GM19193 (cell line): ENCODE data around the gene KIF5A.

Experiments used
- POLR2A ChIP-seq: IDR thresholded peaks from 4 replicates; pipeline ENCODE4 v1.6.1; 2011; ENCODE audit not compliant: insufficient read depth, insufficient read length; ENCODE audit errors: extremely low read depth

The KIF5A gene

DNA sequence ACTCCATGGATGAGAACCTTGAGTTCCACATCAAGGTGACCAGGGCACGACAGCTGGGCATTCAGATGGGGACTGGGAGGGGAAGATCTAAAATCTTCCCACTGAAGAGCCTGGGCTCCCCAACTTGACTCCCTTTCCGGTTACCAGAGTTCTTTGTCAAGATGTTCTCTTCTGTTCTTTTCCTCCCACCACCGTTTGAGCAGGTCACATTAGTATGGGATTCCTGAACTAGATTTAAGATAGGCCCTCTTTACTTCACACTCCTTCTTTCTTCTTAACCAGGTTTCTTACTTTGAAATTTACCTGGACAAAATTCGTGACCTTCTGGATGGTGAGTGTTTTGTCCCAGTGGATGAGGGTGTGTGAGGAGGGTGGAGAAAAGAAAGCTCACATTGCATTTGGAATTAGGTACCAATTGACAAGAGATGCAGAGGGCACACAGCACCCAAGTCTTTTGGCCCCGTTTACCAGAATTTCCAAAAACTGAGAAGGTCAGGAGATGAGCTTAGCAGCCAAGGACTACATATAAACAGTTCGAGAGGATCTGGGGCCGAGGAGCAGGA is 14.4 kb downstream of the KIF5A start:
- no peak for TF ChIP-seq POLR2A

DNA sequence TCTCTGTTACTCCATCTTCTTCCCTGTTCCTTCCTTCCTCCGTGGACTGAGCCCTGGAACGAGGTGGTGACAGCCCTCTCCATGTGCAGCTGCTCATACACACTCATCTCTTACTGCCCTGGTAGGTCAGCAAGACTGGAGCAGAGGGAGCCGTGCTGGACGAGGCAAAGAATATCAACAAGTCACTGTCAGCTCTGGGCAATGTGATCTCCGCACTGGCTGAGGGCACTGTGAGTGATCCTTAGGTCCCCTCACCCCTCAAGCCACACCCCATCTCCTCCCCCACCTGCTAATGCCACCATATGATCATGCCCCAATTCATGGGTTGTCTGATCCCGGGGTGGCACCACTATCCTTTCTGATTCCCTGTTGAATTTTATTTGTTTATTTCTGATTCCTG is 19.0 kb downstream of the KIF5A start:
- TF ChIP-seq POLR2A = no peak

DNA sequence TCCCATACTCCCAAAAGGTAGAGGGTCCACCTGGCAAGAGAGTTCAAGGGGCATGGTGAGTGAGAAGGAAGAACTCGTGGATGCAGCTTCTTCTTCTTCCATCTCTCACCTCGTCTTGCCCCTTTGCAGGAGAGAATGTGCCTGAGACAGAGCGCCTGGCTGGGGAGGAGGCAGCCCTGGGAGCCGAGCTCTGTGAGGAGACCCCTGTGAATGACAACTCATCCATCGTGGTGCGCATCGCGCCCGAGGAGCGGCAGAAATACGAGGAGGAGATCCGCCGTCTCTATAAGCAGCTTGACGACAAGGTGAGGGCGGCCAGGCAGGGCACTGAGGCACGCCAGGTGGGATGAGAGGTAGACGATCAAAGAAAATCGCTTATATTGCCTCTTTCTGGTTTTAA is 20.0 kb downstream of the KIF5A start:
- TF ChIP-seq POLR2A = no peak

DNA sequence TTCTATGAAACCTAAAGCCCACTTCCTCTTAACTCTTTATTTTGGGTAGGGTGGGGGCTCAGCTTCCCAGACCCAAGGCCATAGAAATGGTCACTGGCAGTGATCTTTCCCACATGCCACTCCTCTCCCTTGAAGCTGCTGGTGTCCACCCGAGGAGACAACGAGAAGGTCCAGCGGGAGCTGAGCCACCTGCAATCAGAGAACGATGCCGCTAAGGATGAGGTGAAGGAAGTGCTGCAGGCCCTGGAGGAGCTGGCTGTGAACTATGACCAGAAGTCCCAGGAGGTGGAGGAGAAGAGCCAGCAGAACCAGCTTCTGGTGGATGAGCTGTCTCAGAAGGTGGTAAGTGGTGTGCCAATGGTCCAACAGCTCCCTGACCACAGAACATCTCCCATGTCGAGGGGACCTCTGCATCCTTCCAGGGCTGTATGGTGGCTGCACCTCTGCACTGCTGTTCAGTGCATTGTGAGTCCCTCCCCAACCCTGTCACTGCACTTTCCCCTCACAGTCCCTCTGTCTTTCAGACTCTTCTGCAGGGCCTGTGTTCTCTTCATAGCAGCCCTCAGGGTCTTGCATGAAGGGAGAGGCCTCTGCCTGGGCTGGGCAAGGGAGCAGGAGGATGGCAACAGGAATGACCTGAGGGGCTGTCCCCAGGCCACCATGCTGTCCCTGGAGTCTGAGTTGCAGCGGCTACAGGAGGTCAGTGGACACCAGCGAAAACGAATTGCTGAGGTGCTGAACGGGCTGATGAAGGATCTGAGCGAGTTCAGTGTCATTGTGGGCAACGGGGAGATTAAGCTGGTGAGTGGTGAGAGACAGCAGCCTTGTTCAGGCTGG is 22.3 kb downstream of the KIF5A start:
- TF ChIP-seq POLR2A = no peak

DNA sequence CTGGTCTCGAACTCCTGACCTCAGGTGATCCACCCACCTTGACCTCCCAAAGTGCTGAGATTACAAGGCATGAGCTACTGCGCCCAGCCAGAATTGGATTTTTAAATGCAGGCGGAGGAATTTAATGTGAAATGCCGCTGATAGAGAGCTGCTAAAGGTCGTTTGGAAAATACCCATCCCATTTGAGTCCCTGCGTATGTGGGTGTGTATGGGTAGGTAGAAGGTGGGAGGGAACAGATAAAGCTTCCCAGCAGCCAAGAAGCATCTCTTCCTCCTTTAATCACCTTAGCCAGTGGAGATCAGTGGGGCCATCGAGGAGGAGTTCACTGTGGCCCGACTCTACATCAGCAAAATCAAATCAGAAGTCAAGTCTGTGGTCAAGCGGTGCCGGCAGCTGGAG is 25.0 kb downstream of the KIF5A start:
- no peak for TF ChIP-seq POLR2A

DNA sequence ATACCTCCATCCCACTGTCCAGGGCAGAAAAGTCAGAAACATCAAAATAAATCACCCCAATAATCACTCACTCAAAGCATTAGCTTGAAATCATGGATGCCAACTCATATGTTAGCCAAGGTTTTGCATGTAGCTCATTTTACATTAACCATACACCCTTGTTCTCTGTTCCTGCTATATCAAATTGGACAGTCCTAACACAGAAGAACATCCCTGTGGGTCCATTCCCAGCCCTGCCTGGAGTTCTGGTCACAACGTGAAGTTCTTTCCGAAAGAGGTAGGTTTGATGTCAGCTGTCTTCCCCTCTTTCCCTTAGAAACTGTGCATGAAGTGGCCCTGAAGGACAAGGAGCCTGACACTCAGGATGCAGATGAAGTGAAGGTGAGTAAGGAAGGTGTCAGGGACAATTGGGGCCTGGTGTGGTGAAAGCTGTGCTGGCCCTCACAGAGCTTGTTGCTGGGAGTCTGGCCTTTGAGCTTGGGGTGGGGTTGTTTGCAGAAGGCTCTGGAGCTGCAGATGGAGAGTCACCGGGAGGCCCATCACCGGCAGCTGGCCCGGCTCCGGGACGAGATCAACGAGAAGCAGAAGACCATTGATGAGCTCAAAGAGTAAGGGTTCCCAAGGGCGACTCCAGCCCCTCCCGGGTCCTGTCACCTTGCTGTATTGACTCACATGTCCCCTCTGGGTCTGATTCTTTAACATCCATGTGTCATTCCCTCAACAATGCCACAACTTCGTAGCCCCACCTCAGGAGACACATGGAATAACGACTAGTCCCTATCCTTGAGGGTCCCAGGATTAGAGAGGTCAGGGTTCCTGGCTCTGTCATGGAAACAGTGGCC is 26.1 kb downstream of the KIF5A start:
- TF ChIP-seq POLR2A = no peak

DNA sequence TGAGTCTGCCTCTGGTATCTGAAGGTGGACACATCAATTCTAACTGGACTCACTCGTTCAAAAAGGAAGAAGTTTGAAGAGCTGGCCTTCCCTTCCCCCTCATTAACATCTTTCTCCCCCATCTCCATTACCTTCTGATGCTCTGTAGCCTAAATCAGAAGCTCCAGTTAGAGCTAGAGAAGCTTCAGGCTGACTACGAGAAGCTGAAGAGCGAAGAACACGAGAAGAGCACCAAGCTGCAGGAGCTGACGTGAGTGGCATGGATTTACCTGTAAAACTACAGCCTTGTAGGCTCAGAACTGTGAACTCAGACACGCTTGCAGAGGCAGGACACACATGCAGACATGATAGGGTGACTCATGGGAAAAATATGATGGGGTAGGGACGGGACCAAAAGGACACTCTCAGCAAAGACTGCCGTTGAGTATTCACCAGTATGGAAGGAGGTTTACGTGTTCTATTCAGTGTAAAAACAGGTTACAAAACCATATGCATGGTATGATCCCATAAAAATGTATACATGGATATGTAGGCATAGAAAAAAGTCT is 26.8 kb downstream of the KIF5A start:
- no peak for TF ChIP-seq POLR2A

DNA sequence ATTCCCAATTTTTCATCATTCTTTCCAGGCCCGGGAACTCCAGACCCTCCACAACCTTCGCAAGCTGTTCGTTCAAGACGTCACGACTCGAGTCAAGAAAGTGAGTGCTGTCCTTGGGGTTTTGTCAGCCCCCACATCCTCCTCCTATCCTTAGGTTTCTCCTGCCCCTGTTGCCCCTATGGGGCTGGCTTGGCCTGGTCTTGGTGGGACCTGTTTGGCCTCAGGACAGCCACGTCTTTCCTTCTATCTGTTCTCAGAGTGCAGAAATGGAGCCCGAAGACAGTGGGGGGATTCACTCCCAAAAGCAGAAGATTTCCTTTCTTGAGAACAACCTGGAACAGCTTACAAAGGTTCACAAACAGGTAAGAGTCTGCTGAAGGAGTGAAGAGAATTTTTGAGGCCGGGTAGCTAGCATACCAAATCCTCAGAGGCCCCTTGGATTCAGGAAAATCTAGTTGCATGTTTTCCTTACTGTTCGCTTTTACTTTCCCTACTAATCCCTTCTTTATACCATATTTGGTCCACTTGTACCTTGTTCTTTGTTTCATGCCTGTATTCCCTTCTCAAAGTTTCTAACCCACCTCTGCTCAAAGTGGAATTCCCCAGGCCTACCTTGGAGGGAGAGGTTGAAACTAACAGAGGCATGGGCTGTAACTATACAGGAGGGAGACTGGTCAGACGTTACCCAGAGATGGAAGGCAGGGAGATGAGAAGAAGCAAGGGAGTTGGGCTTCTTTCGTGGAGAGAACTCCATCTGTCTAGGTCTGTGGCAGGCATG is 28.3 kb downstream of the KIF5A start:
- no peak for TF ChIP-seq POLR2A

DNA sequence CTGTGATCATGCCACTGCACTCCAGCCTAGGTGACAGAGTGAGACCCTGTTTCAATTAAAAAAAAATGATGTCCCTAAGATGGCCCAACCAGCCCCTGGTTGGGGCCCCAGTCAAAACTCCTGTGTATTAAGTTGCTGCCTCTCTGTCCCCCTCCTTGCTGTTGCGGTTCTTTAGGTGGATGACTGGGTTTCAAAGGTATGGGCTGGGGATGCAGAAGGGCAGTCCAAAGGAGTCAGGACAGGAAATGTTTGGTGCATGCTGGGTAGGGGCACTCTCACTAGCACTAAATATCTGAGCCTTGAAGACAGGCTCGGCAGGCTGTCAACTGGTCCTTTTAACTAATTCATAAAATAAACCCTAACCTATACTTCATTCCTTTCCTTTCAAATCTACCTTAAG is 29.2 kb downstream of the KIF5A start:
- TF ChIP-seq POLR2A = no peak

DNA sequence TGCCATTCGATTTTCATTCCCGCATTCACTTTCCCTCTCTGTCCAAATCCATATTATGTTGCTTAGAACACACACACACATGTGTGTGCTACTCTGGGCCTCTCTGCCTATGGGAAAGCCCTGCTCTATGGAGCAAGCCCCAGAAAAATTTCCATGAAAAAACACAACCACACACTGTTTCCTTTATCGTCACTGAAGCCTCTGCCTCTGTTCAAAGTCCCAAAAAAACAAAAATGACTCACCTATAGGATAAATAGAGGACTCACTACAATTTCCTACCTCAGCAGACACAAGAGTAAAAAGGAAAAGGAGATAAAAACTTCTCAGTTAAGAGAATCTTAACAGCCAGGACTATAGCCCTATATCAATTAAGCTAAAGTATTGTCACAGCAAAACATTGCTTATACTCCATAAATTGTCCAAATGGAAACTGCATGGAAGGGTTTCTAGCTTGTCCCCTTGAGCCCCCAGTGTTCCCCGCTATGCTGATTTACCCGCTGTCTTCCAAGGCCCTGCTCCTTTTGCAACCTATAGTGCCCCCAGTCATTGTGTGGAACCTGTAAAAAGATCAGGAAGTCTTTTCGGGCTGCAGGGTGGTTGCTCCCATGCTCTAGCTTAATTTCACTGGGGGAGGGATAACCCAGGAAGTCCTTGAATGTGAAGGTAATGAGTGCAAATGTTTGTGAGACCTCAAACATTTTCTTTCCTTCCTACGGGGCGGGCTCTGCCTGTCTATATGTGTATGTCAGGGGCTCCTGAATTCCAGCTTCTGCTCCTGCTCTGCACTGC is 30.0 kb downstream of the KIF5A start:
- no peak for TF ChIP-seq POLR2A

DNA sequence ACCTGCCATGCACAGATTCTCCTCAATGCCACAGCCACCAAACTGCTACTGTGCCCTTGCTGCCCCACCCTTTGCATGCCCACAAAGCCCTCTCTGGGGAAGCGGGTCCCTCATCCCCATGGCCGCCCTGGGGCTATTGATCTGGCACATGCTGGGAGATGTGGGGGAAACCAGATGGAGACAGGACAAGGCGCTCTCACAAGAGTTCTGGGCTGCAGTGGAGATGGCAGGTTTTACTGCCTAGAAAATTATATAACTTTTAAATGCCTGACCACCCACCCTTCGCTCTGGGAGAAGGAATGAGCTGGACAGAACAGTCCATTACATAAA is 30.6 kb downstream of the KIF5A start:
- no peak for TF ChIP-seq POLR2A

DNA sequence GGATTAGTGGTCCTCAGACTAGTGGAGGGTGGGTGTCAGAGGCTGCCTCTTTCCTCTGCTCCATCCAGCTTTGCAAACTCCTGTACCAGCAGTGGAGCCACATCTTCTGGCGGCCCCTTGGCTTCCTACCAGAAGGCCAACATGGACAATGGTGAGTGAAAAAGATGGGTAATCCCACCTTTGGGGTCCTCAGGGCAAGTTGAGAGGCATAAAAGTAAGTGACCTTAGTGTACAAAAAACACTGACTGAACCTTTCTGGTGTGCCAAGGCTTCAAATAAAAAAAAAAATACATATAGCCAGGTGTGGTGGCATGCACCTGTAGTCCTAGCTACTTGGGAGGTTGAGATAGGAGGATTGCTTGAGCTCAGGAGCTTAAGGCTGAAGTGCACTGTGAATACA is 32.0 kb downstream of the KIF5A start:
- no peak for TF ChIP-seq POLR2A

DNA sequence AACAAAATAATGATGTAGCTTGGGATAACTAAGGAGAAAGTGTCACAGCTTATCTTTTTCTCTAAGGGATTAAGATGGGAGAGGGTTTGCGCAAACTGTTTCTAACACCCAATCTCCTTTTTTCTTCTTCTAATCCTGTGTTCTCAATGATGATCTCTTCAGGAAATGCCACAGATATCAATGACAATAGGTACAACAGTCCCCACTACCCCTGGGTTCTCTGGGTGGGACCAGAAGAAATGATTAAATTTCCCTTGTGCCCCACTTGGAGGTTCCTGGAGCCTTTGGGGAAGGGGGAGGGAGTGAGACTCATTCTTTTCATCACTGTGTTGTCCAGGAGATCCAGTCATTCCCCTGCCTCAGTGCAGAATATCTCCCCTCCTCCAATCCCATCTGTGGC is 32.6 kb downstream of the KIF5A start:
- no peak for TF ChIP-seq POLR2A

DNA sequence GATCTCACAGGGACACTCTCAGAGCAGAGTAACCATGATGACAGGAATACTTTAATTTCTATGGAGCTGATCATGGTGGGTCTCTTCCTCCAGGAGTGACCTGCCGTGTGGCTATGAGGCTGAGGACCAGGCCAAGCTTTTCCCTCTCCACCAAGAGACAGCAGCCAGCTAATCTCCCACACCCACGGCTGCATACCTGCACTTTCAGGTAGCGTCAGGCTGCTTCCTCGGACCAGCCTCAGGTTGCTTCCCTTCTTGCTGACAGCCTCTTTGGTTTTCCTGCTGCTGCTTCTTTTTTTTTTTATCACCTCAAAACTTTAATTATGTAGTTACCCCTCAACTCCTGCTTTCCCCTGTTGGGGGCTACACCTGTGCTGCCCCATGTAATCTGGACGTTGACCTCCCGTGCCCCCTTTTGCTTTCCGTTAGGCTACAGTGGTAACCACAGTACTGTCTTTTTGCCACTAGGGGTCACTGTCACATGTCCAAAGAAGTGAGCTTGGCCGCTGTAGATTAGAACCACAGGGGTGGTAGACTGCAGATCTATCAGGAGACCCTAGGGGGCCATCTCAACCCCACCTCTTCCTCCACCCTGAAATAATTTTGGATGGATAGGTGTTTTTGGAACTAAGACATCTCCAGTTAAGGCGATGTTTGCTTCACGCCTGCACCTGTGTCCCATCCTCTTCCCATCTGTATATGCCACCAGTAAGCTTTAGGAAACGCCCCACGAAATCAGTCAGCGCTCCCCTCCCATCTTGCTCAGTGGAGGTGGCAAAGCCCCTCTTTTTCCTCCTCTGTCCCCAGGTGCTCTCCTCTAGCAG is 33.4 kb downstream of the KIF5A start:
- no peak for TF ChIP-seq POLR2A

DNA sequence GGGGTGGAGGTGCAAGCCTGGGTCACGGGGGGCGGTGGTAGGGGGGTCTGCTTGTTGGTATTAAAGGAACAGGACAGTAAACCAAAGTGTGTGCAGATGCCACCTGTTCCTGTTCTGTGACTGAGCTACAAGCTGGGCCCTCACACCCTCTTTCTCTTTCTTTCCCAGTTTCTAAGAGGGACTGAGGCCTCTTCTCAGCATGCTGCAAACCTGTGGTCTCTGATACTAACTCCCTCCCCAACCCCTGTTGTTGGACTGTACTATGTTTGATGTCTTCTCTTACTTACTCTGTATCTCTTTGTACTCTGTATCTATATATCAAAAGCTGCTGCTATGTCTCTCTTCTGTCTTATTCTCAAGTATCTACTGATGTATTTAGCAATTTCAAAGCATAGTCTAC is 34.2 kb downstream of the KIF5A start:
- no peak for TF ChIP-seq POLR2A
